WTC11 (cell line): Measurements from ENCODE around the gene STRA6. TPM values are rescaled to one million over a fixed set of nuclear protein-coding genes. Genes with fewer than 3 reads are reported as not detected.

Source experiments
- ATAC-seq: fragments of 200-7000 bp; cut with Tn5 transposase; 2 replicates; pipeline ENCODE4 v1.10.0; 2021; ENCODE audit warnings: mild to moderate bottlenecking, moderate library complexity
- CTCF ChIA-PET: fragments of 300-600 bp; sonication (Branson Sonifier 250); formaldehyde crosslinking; loops from one replicate; lab custom pipeline; 2021; ENCODE audit warnings: antibody characterized with exemption; lab: Charles Lee
- POLR2A ChIA-PET: fragments of 350-600 bp; sonication (Branson Sonifier 250); formaldehyde crosslinking; loops from one replicate; lab custom pipeline; 2021; ENCODE audit warnings: antibody characterized with exemption; lab: Charles Lee
- DNase-seq: peaks from one replicate; pipeline ENCODE4 v3.0.0; 2021; ENCODE audit warnings: low spot score
- H3K27ac Mint-ChIP-seq: 2 replicates; pipeline ENCODE4 v1.8.0; 2021; ENCODE audit warnings: mixed read lengths
- H3K27me3 Mint-ChIP-seq: 2 replicates; pipeline ENCODE4 v1.8.0; 2021; ENCODE audit warnings: low read depth, mild to moderate bottlenecking, moderate library complexity, mixed read lengths
- H3K36me3 Mint-ChIP-seq: 2 replicates; pipeline ENCODE4 v1.8.0; 2021; ENCODE audit warnings: mixed read lengths
- H3K4me1 Mint-ChIP-seq: 2 replicates; pipeline ENCODE4 v1.8.0; 2022; ENCODE audit warnings: mixed read lengths
- H3K4me3 Mint-ChIP-seq: 2 replicates; pipeline ENCODE4 v1.8.0; 2021; ENCODE audit warnings: mild to moderate bottlenecking, moderate library complexity, mixed read lengths
- H3K9me3 Mint-ChIP-seq: 2 replicates; pipeline ENCODE4 v1.8.0; 2021; ENCODE audit warnings: mixed read lengths
- ELF4 ChIP-seq: sonication (generic); formaldehyde crosslinking; IDR thresholded peaks from 2 replicates; pipeline ENCODE4 v1.8.1; 2022; ENCODE audit warnings: low read depth, mild to moderate bottlenecking, moderate library complexity, missing genetic modification reagents
- EMX1 ChIP-seq: fragments of 250-450 bp; sonication (Bioruptor Pico); IDR thresholded peaks from 2 replicates; pipeline ENCODE4 v1.8.0; 2021; ENCODE audit warnings: mild to moderate bottlenecking
- FOXJ3 ChIP-seq: sonication (generic); formaldehyde crosslinking; IDR thresholded peaks from 2 replicates; pipeline ENCODE4 v1.9.0; 2021; ENCODE audit warnings: missing genetic modification reagents, mild to moderate bottlenecking, borderline replicate concordance
- FOXK1 ChIP-seq: sonication (generic); formaldehyde crosslinking; IDR thresholded peaks from 2 replicates; pipeline ENCODE4 v1.8.0; 2022; ENCODE audit warnings: mild to moderate bottlenecking, moderate library complexity, missing genetic modification reagents
- GABPB1 ChIP-seq: sonication (generic); formaldehyde crosslinking; IDR thresholded peaks from 2 replicates; pipeline ENCODE4 v1.8.1; 2023; ENCODE audit warnings: mild to moderate bottlenecking, missing genetic modification reagents
- MYBL2 ChIP-seq: sonication (generic); formaldehyde crosslinking; IDR thresholded peaks from 2 replicates; pipeline ENCODE4 v1.8.1; 2023; ENCODE audit warnings: mild to moderate bottlenecking, moderate library complexity, missing genetic modification reagents
- NR2C2 ChIP-seq: sonication (generic); formaldehyde crosslinking; IDR thresholded peaks from 2 replicates; pipeline ENCODE4 v1.8.0; 2022; ENCODE audit warnings: mild to moderate bottlenecking, missing genetic modification reagents
- OVOL2 ChIP-seq: fragments of 250-450 bp; sonication (Bioruptor Pico); IDR thresholded peaks from 2 replicates; pipeline ENCODE4 v1.9.0; 2021; ENCODE audit warnings: mild to moderate bottlenecking, borderline replicate concordance
- PRRX2 ChIP-seq: fragments of 250-450 bp; sonication (Bioruptor Pico); IDR thresholded peaks from 2 replicates; pipeline ENCODE4 v1.8.0; 2021; ENCODE audit warnings: mild to moderate bottlenecking
- RELA ChIP-seq: sonication (generic); formaldehyde crosslinking; IDR thresholded peaks from 2 replicates; pipeline ENCODE4 v1.8.1; 2022; ENCODE audit warnings: missing genetic modification reagents, mild to moderate bottlenecking, borderline replicate concordance
- SMAD4 ChIP-seq: sonication (generic); formaldehyde crosslinking; IDR thresholded peaks from 2 replicates; pipeline ENCODE4 v1.8.0; 2022; ENCODE audit warnings: mild to moderate bottlenecking, missing genetic modification reagents
- TCF7 ChIP-seq: sonication (generic); formaldehyde crosslinking; IDR thresholded peaks from 2 replicates; pipeline ENCODE4 v1.8.0; 2022; ENCODE audit warnings: mild to moderate bottlenecking, low read depth, missing genetic modification reagents, moderate library complexity
- TP53 ChIP-seq: sonication (generic); formaldehyde crosslinking; IDR thresholded peaks from 2 replicates; pipeline ENCODE4 v1.8.1; 2023; ENCODE audit warnings: mild to moderate bottlenecking, missing genetic modification reagents
- ZNF263 ChIP-seq: sonication (generic); formaldehyde crosslinking; IDR thresholded peaks from 2 replicates; pipeline ENCODE4 v1.8.1; 2022; ENCODE audit warnings: low read depth, mild to moderate bottlenecking, moderate library complexity, missing genetic modification reagents
- ZNF671 ChIP-seq: fragments of 250-450 bp; sonication (Bioruptor Pico); IDR thresholded peaks from 2 replicates; pipeline ENCODE4 v1.8.0; 2021; ENCODE audit warnings: mild to moderate bottlenecking
- total RNA-seq: library from RNA; stranded (reverse); gene quantifications from 3 replicates; pipeline ENCODE4 v1.2.3, GENCODE V29; 2021
- TF ChIP-seq, protein P1 (sequence below): sonication (generic); formaldehyde crosslinking; IDR thresholded peaks from 2 replicates; pipeline ENCODE4 v1.8.1; 2022; ENCODE audit warnings: missing genetic modification reagents, borderline replicate concordance
- TF ChIP-seq, protein P2 (sequence below): sonication (generic); formaldehyde crosslinking; conservative IDR thresholded peaks from 2 replicates; pipeline ENCODE4 v1.8.1; 2023; ENCODE audit warnings: mild to moderate bottlenecking, low read depth, missing genetic modification reagents, moderate library complexity
- TF ChIP-seq, protein P3 (sequence below): fragments of 250-450 bp; sonication (Bioruptor Pico); IDR thresholded peaks from 2 replicates; pipeline ENCODE4 v1.9.0; 2021; ENCODE audit warnings: mild to moderate bottlenecking
- TF ChIP-seq, protein P4 (sequence below): fragments of 200-600 bp; IDR thresholded peaks from 2 replicates; pipeline ENCODE4 v1.8.0; 2022; ENCODE audit warnings: antibody characterized with exemption
- TF ChIP-seq, protein P5 (sequence below): sonication (generic); formaldehyde crosslinking; IDR thresholded peaks from 2 replicates; pipeline ENCODE4 v1.8.1; 2022; ENCODE audit warnings: mild to moderate bottlenecking, missing genetic modification reagents, moderate library complexity, borderline replicate concordance

STRA6 gene
- total RNA-seq, 1 experiment from 2014 or later = 23.2 TPM

DNA sequence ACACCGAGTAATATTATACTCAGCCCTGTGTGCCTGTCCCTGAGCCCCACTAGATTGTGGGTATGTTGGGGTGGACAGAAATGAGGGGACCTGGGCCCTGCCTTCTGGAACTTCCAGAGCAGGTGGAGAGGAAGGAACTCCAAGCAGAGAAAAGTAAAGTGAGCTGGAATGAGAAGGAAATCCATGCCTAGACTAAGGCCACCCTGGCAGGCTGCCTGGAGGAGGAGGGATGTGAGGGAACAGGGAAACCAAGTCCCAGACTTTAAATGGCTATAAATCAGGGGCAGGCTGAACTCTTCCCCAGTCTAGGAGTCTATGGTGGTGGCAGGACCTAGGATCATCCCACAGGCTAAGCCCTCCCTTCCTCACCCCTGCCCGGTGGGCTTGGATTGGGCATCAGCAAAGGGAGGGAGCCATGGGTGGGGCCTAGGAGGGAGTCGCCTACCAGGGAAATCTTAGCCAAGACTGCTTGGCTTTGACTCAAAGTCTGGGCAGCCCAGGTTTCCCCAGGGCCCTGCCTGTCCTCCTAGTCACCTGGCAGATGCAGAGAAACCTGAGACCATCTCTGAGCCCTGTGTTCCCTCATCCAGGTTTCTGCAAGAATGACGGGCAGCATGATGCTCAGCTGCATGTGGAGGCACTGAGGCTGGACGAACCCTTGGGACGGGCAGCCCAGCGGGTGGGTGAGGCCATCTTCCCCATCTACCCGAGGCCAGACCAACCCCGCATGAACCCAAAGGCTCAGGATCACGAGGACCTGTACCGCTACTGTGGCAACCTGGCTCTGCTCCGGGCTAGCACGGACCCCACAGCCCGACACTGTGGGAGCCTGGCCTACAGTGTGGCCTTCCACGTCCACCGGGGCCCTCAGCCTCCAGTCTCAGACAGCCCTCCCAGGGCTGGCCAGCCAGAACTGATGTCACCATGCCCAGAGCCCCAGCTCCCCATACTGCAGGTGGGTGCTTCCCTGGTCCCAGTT lies 15.6 kb upstream of the STRA6 start (continued):
- TF ChIP-seq, protein P1, sequence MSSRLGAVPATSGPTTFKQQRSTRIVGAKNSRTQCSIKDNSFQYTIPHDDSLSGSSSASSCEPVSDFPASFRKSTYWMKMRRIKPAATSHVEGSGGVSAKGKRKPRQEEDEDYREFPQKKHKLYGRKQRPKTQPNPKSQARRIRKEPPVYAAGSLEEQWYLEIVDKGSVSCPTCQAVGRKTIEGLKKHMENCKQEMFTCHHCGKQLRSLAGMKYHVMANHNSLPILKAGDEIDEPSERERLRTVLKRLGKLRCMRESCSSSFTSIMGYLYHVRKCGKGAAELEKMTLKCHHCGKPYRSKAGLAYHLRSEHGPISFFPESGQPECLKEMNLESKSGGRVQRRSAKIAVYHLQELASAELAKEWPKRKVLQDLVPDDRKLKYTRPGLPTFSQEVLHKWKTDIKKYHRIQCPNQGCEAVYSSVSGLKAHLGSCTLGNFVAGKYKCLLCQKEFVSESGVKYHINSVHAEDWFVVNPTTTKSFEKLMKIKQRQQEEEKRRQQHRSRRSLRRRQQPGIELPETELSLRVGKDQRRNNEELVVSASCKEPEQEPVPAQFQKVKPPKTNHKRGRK (CRISPR knock-in tag) = no peak
- TF ChIP-seq PRRX2 (CRISPR knock-in tag) = no peak
- TF ChIP-seq FOXK1 (CRISPR knock-in tag) = no peak
- TF ChIP-seq, all 79 proteins: peak for 0

DNA sequence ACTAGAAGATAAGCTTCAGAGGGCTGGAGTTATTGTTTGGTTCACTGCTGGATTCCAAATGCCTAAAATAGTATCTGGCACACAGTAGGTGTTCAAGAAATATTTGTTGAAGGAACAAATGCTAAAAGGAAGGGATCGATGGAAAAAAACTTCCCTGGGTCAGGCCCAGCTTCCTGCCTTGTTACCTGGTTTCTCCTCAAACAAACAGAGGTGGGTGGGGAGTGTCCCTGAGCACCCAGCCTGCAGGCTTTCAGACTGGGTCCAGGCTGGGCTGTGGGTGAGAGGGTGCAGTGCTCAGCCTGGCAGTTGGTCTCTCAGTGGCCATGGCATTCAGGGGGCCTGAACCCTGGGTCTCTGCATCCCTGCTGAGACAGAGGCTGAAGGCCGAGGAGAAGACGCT lies 14.4 kb upstream of the STRA6 start:
- no peaks in the 10 kb centered on the region for H3K36me3 Mint-ChIP-seq
- ChIA-PET POLR2A (no interaction called here), CTCF (no interaction called here)
- H3K27ac Mint-ChIP-seq = no peak overlapping the region
- no peaks in the 10 kb centered on the region for H3K9me3 Mint-ChIP-seq
- ATAC-seq (no peak), DNase-seq (no peak)
- TF ChIP-seq EMX1 (no peak), MYBL2 (CRISPR knock-in tag) (no peak), ZNF263 (CRISPR knock-in tag) (no peak), FOXJ3 (CRISPR knock-in tag) (no peak), TCF7 (CRISPR knock-in tag) (no peak), RELA (CRISPR knock-in tag) (no peak), OVOL2 (CRISPR knock-in tag) (no peak), ZNF671 (CRISPR knock-in tag) (no peak), ELF4 (no peak), GABPB1 (CRISPR knock-in tag) (no peak), NR2C2 (CRISPR knock-in tag) (no peak), TP53 (CRISPR knock-in tag) (no peak), SMAD4 (no peak)
- TF ChIP-seq, protein P1 (CRISPR knock-in tag) = no peak
- TF ChIP-seq, protein P2, sequence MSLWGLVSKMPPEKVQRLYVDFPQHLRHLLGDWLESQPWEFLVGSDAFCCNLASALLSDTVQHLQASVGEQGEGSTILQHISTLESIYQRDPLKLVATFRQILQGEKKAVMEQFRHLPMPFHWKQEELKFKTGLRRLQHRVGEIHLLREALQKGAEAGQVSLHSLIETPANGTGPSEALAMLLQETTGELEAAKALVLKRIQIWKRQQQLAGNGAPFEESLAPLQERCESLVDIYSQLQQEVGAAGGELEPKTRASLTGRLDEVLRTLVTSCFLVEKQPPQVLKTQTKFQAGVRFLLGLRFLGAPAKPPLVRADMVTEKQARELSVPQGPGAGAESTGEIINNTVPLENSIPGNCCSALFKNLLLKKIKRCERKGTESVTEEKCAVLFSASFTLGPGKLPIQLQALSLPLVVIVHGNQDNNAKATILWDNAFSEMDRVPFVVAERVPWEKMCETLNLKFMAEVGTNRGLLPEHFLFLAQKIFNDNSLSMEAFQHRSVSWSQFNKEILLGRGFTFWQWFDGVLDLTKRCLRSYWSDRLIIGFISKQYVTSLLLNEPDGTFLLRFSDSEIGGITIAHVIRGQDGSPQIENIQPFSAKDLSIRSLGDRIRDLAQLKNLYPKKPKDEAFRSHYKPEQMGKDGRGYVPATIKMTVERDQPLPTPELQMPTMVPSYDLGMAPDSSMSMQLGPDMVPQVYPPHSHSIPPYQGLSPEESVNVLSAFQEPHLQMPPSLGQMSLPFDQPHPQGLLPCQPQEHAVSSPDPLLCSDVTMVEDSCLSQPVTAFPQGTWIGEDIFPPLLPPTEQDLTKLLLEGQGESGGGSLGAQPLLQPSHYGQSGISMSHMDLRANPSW = no peak
- TF ChIP-seq, protein P3, sequence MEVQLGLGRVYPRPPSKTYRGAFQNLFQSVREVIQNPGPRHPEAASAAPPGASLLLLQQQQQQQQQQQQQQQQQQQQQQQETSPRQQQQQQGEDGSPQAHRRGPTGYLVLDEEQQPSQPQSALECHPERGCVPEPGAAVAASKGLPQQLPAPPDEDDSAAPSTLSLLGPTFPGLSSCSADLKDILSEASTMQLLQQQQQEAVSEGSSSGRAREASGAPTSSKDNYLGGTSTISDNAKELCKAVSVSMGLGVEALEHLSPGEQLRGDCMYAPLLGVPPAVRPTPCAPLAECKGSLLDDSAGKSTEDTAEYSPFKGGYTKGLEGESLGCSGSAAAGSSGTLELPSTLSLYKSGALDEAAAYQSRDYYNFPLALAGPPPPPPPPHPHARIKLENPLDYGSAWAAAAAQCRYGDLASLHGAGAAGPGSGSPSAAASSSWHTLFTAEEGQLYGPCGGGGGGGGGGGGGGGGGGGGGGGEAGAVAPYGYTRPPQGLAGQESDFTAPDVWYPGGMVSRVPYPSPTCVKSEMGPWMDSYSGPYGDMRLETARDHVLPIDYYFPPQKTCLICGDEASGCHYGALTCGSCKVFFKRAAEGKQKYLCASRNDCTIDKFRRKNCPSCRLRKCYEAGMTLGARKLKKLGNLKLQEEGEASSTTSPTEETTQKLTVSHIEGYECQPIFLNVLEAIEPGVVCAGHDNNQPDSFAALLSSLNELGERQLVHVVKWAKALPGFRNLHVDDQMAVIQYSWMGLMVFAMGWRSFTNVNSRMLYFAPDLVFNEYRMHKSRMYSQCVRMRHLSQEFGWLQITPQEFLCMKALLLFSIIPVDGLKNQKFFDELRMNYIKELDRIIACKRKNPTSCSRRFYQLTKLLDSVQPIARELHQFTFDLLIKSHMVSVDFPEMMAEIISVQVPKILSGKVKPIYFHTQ (CRISPR knock-in tag) = no peak
- TF ChIP-seq, protein P4, sequence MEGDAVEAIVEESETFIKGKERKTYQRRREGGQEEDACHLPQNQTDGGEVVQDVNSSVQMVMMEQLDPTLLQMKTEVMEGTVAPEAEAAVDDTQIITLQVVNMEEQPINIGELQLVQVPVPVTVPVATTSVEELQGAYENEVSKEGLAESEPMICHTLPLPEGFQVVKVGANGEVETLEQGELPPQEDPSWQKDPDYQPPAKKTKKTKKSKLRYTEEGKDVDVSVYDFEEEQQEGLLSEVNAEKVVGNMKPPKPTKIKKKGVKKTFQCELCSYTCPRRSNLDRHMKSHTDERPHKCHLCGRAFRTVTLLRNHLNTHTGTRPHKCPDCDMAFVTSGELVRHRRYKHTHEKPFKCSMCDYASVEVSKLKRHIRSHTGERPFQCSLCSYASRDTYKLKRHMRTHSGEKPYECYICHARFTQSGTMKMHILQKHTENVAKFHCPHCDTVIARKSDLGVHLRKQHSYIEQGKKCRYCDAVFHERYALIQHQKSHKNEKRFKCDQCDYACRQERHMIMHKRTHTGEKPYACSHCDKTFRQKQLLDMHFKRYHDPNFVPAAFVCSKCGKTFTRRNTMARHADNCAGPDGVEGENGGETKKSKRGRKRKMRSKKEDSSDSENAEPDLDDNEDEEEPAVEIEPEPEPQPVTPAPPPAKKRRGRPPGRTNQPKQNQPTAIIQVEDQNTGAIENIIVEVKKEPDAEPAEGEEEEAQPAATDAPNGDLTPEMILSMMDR = no peak
- TF ChIP-seq, protein P5, sequence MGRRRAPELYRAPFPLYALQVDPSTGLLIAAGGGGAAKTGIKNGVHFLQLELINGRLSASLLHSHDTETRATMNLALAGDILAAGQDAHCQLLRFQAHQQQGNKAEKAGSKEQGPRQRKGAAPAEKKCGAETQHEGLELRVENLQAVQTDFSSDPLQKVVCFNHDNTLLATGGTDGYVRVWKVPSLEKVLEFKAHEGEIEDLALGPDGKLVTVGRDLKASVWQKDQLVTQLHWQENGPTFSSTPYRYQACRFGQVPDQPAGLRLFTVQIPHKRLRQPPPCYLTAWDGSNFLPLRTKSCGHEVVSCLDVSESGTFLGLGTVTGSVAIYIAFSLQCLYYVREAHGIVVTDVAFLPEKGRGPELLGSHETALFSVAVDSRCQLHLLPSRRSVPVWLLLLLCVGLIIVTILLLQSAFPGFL (CRISPR knock-in tag) = no peak
- H3K4me3 Mint-ChIP-seq = no peak overlapping the region
- peaks cover 62% of the 10 kb centered on the region for H3K27me3 Mint-ChIP-seq
- H3K4me1 Mint-ChIP-seq = peaks cover 70% of the 10 kb centered on the region
